Measurements from ENCODE around the gene SLC19A1.
"Not testable (repeated sequence)": the region's sequence is repeated elsewhere in the genome, so short reads cannot be mapped to it uniquely, and the experiment has no call there.

Gene SLC19A1

GRCh38 chr21:45576838-45577737 is 34.8 kb upstream of the SLC19A1 start:
- no peak for DNase-seq

GRCh38 chr21:45575993-45576837 is 34.0 kb upstream of the SLC19A1 start:
- DNase-seq: no peak

- DNase-seq: no peak
Measured at GRCh38 chr21:45575304-45575992, 33.2 kb upstream of the SLC19A1 start.

- no peak for DNase-seq
Measured at GRCh38 chr21:45574691-45575090, 32.5 kb upstream of the SLC19A1 start.

- no peak for DNase-seq
Measured at GRCh38 chr21:45574081-45574501, 31.9 kb upstream of the SLC19A1 start.

GRCh38 chr21:45573452-45574035 is 31.3 kb upstream of the SLC19A1 start:
- no peak for DNase-seq

GRCh38 chr21:45572783-45573451 is 30.7 kb upstream of the SLC19A1 start:
- no peak for DNase-seq

- DNase-seq: no peak
Measured at GRCh38 chr21:45572231-45572630, 30.0 kb upstream of the SLC19A1 start.

GRCh38 chr21:45571641-45572040 is 29.4 kb upstream of the SLC19A1 start:
- DNase-seq: no peak

- DNase-seq: peak; percentile 73
Measured at GRCh38 chr21:45570826-45571601, 28.8 kb upstream of the SLC19A1 start.

GRCh38 chr21:45570071-45570470 is 27.8 kb upstream of the SLC19A1 start:
- no peak for DNase-seq

GRCh38 chr21:45568383-45568782 is 26.1 kb upstream of the SLC19A1 start:
- no peak for DNase-seq

GRCh38 chr21:45564137-45564536 is 21.9 kb upstream of the SLC19A1 start:
- not testable (repeated sequence) for DNase-seq

GRCh38 chr21:45562965-45563364 is 20.7 kb upstream of the SLC19A1 start:
- peak; percentile 26 for DNase-seq

GRCh38 chr21:45562402-45562801 is 20.2 kb upstream of the SLC19A1 start:
- DNase-seq: no peak

- not testable (repeated sequence) for DNase-seq
Measured at GRCh38 chr21:45561241-45561640, 19.0 kb upstream of the SLC19A1 start.

GRCh38 chr21:45560106-45561021 is 18.1 kb upstream of the SLC19A1 start:
- no peak for DNase-seq

GRCh38 chr21:45559216-45560105 is 17.2 kb upstream of the SLC19A1 start:
- no peak for DNase-seq
